Measurements from ENCODE around the gene COA8. TPM values are rescaled to one million over a fixed set of nuclear protein-coding genes. Genes with fewer than 3 reads are reported as not detected.

The COA8 gene
- total and polyA plus RNA-seq, 2 of the 8 experiments (the other 6 are each of a cell fraction or from before 2014, with no cell fraction given) = 7.1 to 35.5 TPM

DNA sequence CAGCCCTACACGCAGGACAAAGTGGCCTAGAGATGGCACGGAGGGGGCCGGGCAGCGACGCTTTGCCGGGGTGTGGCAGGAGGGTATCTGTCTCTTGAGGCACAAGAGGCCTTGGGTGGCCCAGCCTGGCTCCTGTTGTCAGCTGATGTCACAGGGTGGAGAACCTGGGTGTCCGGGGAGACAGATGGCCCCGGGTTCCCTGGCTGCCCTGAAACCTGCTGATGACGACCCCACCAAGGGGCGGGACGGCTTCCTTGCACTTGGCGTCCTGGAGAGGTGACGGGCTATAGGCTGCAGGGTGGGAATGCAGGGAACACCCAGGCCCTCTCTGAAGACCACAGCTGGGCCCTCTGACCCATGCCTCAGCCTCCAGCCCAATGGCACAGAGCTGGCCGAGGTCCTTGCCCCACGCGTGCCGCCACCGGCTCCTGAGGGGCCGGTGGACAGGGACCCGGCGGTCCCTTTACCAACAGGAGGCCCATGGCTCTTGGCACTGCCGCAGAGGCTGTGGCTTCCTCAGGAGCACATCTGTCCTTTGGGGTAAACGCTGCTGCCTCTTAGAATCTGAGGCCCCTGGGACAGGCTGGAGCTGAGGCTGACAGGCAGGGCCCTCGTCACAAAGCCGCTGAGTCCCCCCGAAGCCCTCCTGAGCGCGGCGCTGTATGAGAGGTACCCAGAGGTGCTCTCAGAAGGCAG is 17.4 kb upstream of the COA8 start:
- no peak overlapping the region for H3K4ac ChIP-seq (replicated peaks; ENCODE audit: insufficient read length, low read depth, low read length)
- H3K18ac ChIP-seq (ENCODE audit: extremely low read depth, low read length) = no peak overlapping the region; the same call in 1 of the 2 replicates
- no peak overlapping the region for H3K56ac ChIP-seq (replicated peaks; ENCODE audit: insufficient read length, low read depth, low read length)
- H4K5ac ChIP-seq (ENCODE audit: insufficient read length, low read depth, low read length) = no peak overlapping the region
- peaks cover 0 to 34% (median 29%) of the 10 kb centered on the region in 4 experiments; a peak in 6 of 7 replicates for H3K4me1 ChIP-seq (replicated peaks in 1 of 4; ENCODE audit: control insufficient read depth in 3 of 4, insufficient read depth in 4 of 4, low read length in 3 of 4)
- H3K4me3 ChIP-seq (ENCODE audit: extremely low read depth in 1 of 4, insufficient read depth in 2 of 4, low read depth in 3 of 4, low read length in 4 of 4) = no peak overlapping the region
- DNase-seq (ENCODE audit: low read depth in 1 of 2, low spot score in 2 of 2) (no peak), FAIRE-seq (no peak)
- H3K36me3 ChIP-seq (ENCODE audit: control insufficient read depth in 2 of 4, insufficient read depth in 4 of 4, low read length in 3 of 4) = no peaks in the 10 kb centered on the region
- peaks cover 0 to 4% of the 10 kb centered on the region in 2 experiments for H4K20me1 ChIP-seq (replicated peaks in 1 of 2; ENCODE audit: control insufficient read depth in 1 of 2, insufficient read depth in 2 of 2, low read length in 2 of 2)
- H4K91ac ChIP-seq (replicated peaks; ENCODE audit: insufficient read length, low read length) = no peak overlapping the region
- H3K9me3 ChIP-seq (ENCODE audit: insufficient read depth in 2 of 2, low read depth in 1 of 2, low read length in 1 of 2) = no peaks in the 10 kb centered on the region
- H2AK5ac ChIP-seq (ENCODE audit: low read depth, low read length) = 0 out of 2 replicates have a peak overlapping the region, but pooled peaks have one; percentile 96
- H3K79me1 ChIP-seq (ENCODE audit: low read depth, low read length) = no peaks in the 10 kb centered on the region
- no peaks in the 10 kb centered on the region for H3K23me2 ChIP-seq (ENCODE audit: low read depth, low read length)
- ChIA-PET CTCF (ENCODE audit: partially characterized antibody) (interaction anchor here (0.6 to 28.8 kb wide), 7 partner anchors 12 to 560 kb away, joined by 3 to 921 read pairs (median 11); partner anchors contain the start of genes CKB and TRMT61A), POLR2A (ENCODE audit: partially characterized antibody) (interaction anchor here (1.0 to 29.8 kb wide), 6 partner anchors 9 to 209 kb away, joined by 3 to 844 read pairs (median 6); partner anchors contain the start of gene CKB)
- H3K27ac ChIP-seq (ENCODE audit: low read depth, low read length) = no peak overlapping the region
- peak overlapping the region; percentile 98; the same call in 1 of the 2 replicates for H2BK20ac ChIP-seq (ENCODE audit: low read length)
- no peak overlapping the region for H2AFZ ChIP-seq (ENCODE audit: low read length)
- H2BK15ac ChIP-seq (ENCODE audit: low read length) = no peak overlapping the region
- no peak overlapping the region for H3K14ac ChIP-seq (ENCODE audit: insufficient read length)
- peak overlapping the region; percentile 84 for H4K8ac ChIP-seq (ENCODE audit: extremely low read depth, insufficient read depth, low read length)
- peak overlapping the region; percentile 100; the same call in 1 of the 2 replicates for H2BK12ac ChIP-seq (ENCODE audit: low read depth, low read length)
- H3K4me2 ChIP-seq (ENCODE audit: insufficient read depth in 1 of 2, low read depth in 2 of 2, low read length in 2 of 2) = no peak overlapping the region
- no peak overlapping the region for H3K9ac ChIP-seq (replicated peaks in 1 of 4; ENCODE audit: extremely low read depth in 1 of 4, low read depth in 3 of 4, low read length in 3 of 4)
- 95% methylated on average over 29 of the region's 29 CpGs; no CpG with 5 or more reads in 1 of the 2 experiments for WGBS, 2 experiments (ENCODE audit: extremely low coverage in 1 of 2, insufficient coverage in 1 of 2, insufficient read length in 1 of 2, insufficient replicate concordance in 2 of 2, low coverage in 1 of 2, low lambda C conversion rate in 2 of 2, missing lambda C conversion rate in 1 of 2)
- no peak overlapping the region for H2BK120ac ChIP-seq (replicated peaks; ENCODE audit: low read depth, low read length)
- H3K23ac ChIP-seq (ENCODE audit: insufficient read length) = no peak overlapping the region
- H2BK5ac ChIP-seq (ENCODE audit: low read depth, low read length) = 0 out of 2 replicates have a peak overlapping the region, but pooled peaks have one; percentile 99
- no peaks in the 10 kb centered on the region for H3K79me2 ChIP-seq (ENCODE audit: control insufficient read depth in 1 of 2, insufficient read depth in 2 of 2, low read length in 2 of 2)
- H3K27me3 ChIP-seq (replicated peaks in 1 of 4; ENCODE audit: control insufficient read depth in 3 of 4, extremely low read depth in 1 of 4, insufficient read depth in 3 of 4, low read length in 3 of 4) = no peaks in the 10 kb centered on the region
- TF ChIP-seq EZH2 (IDR thresholded peaks at IDR 0.05; ENCODE audit: low read depth, low read length, severe bottlenecking) = no peak
- no peak for TF ChIP-seq NRF1 (IDR thresholded peaks at IDR 0.05; ENCODE audit: low read depth, low read length)
- no peak for TF ChIP-seq JUN (IDR thresholded peaks at IDR 0.05; ENCODE audit: low read depth, low read length)
- TF ChIP-seq SAP30 (IDR thresholded peaks at IDR 0.05; ENCODE audit: insufficient read depth, insufficient replicate concordance, low read length) = no peak
- no peak for TF ChIP-seq MAFK (IDR thresholded peaks at IDR 0.05; ENCODE audit: low read depth, low read length)
- TF ChIP-seq GABPA (IDR thresholded peaks at IDR 0.05; ENCODE audit: borderline replicate concordance, insufficient read depth, low read length) = no peak
- TF ChIP-seq TCF12 (IDR thresholded peaks at IDR 0.05; ENCODE audit: low read depth, low read length) = no peak
- TF ChIP-seq POU5F1 (IDR thresholded peaks at IDR 0.05; ENCODE audit: low read depth, low read length) = no peak
- TF ChIP-seq, protein P1, sequence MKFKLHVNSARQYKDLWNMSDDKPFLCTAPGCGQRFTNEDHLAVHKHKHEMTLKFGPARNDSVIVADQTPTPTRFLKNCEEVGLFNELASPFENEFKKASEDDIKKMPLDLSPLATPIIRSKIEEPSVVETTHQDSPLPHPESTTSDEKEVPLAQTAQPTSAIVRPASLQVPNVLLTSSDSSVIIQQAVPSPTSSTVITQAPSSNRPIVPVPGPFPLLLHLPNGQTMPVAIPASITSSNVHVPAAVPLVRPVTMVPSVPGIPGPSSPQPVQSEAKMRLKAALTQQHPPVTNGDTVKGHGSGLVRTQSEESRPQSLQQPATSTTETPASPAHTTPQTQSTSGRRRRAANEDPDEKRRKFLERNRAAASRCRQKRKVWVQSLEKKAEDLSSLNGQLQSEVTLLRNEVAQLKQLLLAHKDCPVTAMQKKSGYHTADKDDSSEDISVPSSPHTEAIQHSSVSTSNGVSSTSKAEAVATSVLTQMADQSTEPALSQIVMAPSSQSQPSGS (IDR thresholded peaks at IDR 0.05; ENCODE audit: low read length) = no peak
- TF ChIP-seq BRCA1 (IDR thresholded peaks at IDR 0.05; ENCODE audit: low read depth, low read length) = no peak

Measured in H1 (cell line).